H9 (cell line): ENCODE measurements around the gene ZNF700. TPM values are rescaled to one million over a fixed set of nuclear protein-coding genes. Genes with fewer than 3 reads are reported as not detected.
"Not testable (repeated sequence)": the region's sequence is repeated elsewhere in the genome, so short reads cannot be mapped to it uniquely, and the experiment has no call there.

Experiments used
- DNase-seq: peaks from one replicate; pipeline ENCODE4 v3.0.0-alpha.2; 2017
- H2AFZ ChIP-seq: one replicate; pipeline ENCODE4 v1.6.1; 2013; ENCODE audit warnings: mild to moderate bottlenecking, low read length, control low read depth, moderate library complexity
- H2AK5ac ChIP-seq: 2 replicates; pipeline ENCODE4 v1.6.1; 2013; ENCODE audit warnings: low read length, control low read depth, mixed read lengths; ENCODE audit not compliant: insufficient read length
- H2BK120ac ChIP-seq: one replicate; pipeline ENCODE4 v1.6.1; 2013; ENCODE audit warnings: low read depth, mild to moderate bottlenecking, low read length, control low read depth, inconsistent platforms; ENCODE audit not compliant: poor library complexity, severe bottlenecking
- H2BK12ac ChIP-seq: 2 replicates; pipeline ENCODE4 v1.6.1; 2013; ENCODE audit warnings: low read length, control low read depth, mixed read lengths, low read depth; ENCODE audit not compliant: insufficient read length
- H2BK15ac ChIP-seq: 2 replicates; pipeline ENCODE4 v1.6.1; 2013; ENCODE audit warnings: low read depth, low read length, control low read depth
- H2BK20ac ChIP-seq: one replicate; pipeline ENCODE4 v1.6.1; 2013; ENCODE audit warnings: low read depth, mild to moderate bottlenecking, low read length, control low read depth, inconsistent platforms; ENCODE audit not compliant: poor library complexity, severe bottlenecking
- H2BK5ac ChIP-seq: 2 replicates; pipeline ENCODE4 v1.6.1; 2013; ENCODE audit warnings: low read length, control low read depth, mixed read lengths; ENCODE audit not compliant: insufficient read length
- H3K14ac ChIP-seq: 2 replicates; pipeline ENCODE4 v1.6.1; 2013; ENCODE audit warnings: low read length, control low read depth; ENCODE audit not compliant: insufficient read depth
- H3K18ac ChIP-seq: 2 replicates; pipeline ENCODE4 v1.6.1; 2013; ENCODE audit warnings: low read depth, mild to moderate bottlenecking, mixed read lengths, low read length, control low read depth; ENCODE audit not compliant: insufficient read length
- H3K23ac ChIP-seq: 2 replicates; pipeline ENCODE4 v1.6.1; 2013; ENCODE audit warnings: low read length, control low read depth, mixed read lengths, low read depth; ENCODE audit not compliant: insufficient read length
- H3K23me2 ChIP-seq: 2 replicates; pipeline ENCODE4 v1.6.1; 2013; ENCODE audit warnings: low read depth, mild to moderate bottlenecking, mixed read lengths, low read length, control low read depth; ENCODE audit not compliant: insufficient read length, poor library complexity, severe bottlenecking
- H3K27ac ChIP-seq: 2 replicates; pipeline ENCODE4 v1.5.1; 2013; ENCODE audit warnings: low read length, control low read depth, mixed read lengths, low read depth; ENCODE audit not compliant: insufficient read length
- H3K27me3 ChIP-seq: 2 replicates; pipeline ENCODE4 v1.6.1; 2013; ENCODE audit warnings: low read length, control low read depth, inconsistent platforms; ENCODE audit not compliant: insufficient read depth
- H3K4ac ChIP-seq: 2 replicates; pipeline ENCODE4 v1.6.1; 2013; ENCODE audit warnings: low read depth, mild to moderate bottlenecking, control low read depth, inconsistent platforms, low read length, moderate library complexity
- H3K4me1 ChIP-seq: 2 replicates; pipeline ENCODE4 v1.6.1; 2013; ENCODE audit warnings: low read length, control low read depth, inconsistent platforms; ENCODE audit not compliant: insufficient read depth
- H3K4me2 ChIP-seq: 2 replicates; pipeline ENCODE4 v1.6.1; 2013; ENCODE audit warnings: low read length, control low read depth, mixed read lengths; ENCODE audit not compliant: insufficient read length, insufficient read depth
- H3K56ac ChIP-seq: 2 replicates; pipeline ENCODE4 v1.6.1; 2013; ENCODE audit warnings: low read depth, mild to moderate bottlenecking, mixed read lengths, low read length, control low read depth; ENCODE audit not compliant: insufficient read length
- H3K79me1 ChIP-seq: 2 replicates; pipeline ENCODE4 v1.6.1; 2013; ENCODE audit warnings: low read depth, mild to moderate bottlenecking, moderate library complexity, low read length, control low read depth, inconsistent platforms; ENCODE audit not compliant: insufficient read depth, poor library complexity, severe bottlenecking
- H3K79me2 ChIP-seq: 2 replicates; pipeline ENCODE4 v1.6.1; 2013; ENCODE audit warnings: low read length, control low read depth, inconsistent platforms; ENCODE audit not compliant: insufficient read depth
- H3K9ac ChIP-seq: 2 replicates; pipeline ENCODE4 v1.6.1; 2013; ENCODE audit warnings: low read length, control low read depth, mixed read lengths; ENCODE audit not compliant: insufficient read length; ENCODE audit errors: extremely low read depth
- H3K9me3 ChIP-seq: one replicate; pipeline ENCODE4 v1.6.1; 2013; ENCODE audit warnings: low read depth, low read length, inconsistent platforms; ENCODE audit not compliant: control insufficient read depth
- H3T11ph ChIP-seq: one replicate; pipeline ENCODE4 v1.6.1; 2013; ENCODE audit warnings: mild to moderate bottlenecking, low read length, control low read depth, inconsistent platforms
- H4K20me1 ChIP-seq: one replicate; pipeline ENCODE4 v1.6.1; 2013; ENCODE audit not compliant: control insufficient read depth, insufficient read length, insufficient read depth
- H4K5ac ChIP-seq: 2 replicates; pipeline ENCODE4 v1.6.1; 2013; ENCODE audit warnings: low read depth, mild to moderate bottlenecking, mixed read lengths, low read length, control low read depth; ENCODE audit not compliant: insufficient read length
- H4K8ac ChIP-seq: replicated peaks from 2 replicates; pipeline ENCODE4 v1.6.1; 2013; ENCODE audit warnings: low read length, control low read depth, mixed read lengths, low read depth; ENCODE audit not compliant: insufficient read length
- H4K91ac ChIP-seq: 2 replicates; pipeline ENCODE4 v1.6.1; 2013; ENCODE audit warnings: low read depth, mild to moderate bottlenecking, moderate library complexity, mixed read lengths, low read length, control low read depth; ENCODE audit not compliant: insufficient read length
- H3K27ac Mint-ChIP-seq, 3 experiments: 2 replicates in 2 of 3; 3 replicates in 1 of 3; pipeline ENCODE4 v1.8.0; 2020 to 2021; ENCODE audit warnings: mixed read lengths in 3 of 3, mild to moderate bottlenecking in 1 of 3, moderate library complexity in 1 of 3
- H3K27me3 Mint-ChIP-seq: 2 replicates; pipeline ENCODE4 v1.8.0; 2021; ENCODE audit warnings: low read depth, mild to moderate bottlenecking, moderate library complexity, mixed read lengths
- H3K36me3 Mint-ChIP-seq, 3 experiments: 2 replicates in 2 of 3; 3 replicates in 1 of 3; pipeline ENCODE4 v1.8.0; 2020 to 2021; ENCODE audit warnings: low read depth in 3 of 3, mixed read lengths in 3 of 3; ENCODE audit not compliant: insufficient read depth in 1 of 3
- H3K4me1 Mint-ChIP-seq, 2 experiments: 2 replicates each; pipeline ENCODE4 v1.8.0; 2020; ENCODE audit warnings: mixed read lengths in 2 of 2
- H3K4me3 Mint-ChIP-seq, 2 experiments: 2 replicates in 1 of 2; 3 replicates in 1 of 2; pipeline ENCODE4 v1.8.0; 2020 to 2021; ENCODE audit warnings: mild to moderate bottlenecking in 2 of 2, mixed read lengths in 2 of 2, moderate library complexity in 1 of 2
- H3K9me3 Mint-ChIP-seq, 2 experiments: 2 replicates in 1 of 2; 3 replicates in 1 of 2; pipeline ENCODE4 v1.8.0; 2020; ENCODE audit warnings: mild to moderate bottlenecking in 2 of 2, mixed read lengths in 2 of 2, moderate library complexity in 1 of 2
- CTCF ChIP-seq: fragments of 200-600 bp; sonication (generic); conservative IDR thresholded peaks from 3 replicates; pipeline ENCODE4 v1.8.0; 2021; ENCODE audit warnings: antibody characterized with exemption, mild to moderate bottlenecking
- WGBS: extraction: QIAGEN DNeasy Blood & Tissue Kit; methylation state at CpG from one replicate; pipeline ENCODE4 v1.1.7; 2013; ENCODE audit warnings: missing lambda C conversion rate, low lambda C conversion rate, mixed read lengths; ENCODE audit not compliant: insufficient read length; ENCODE audit errors: extremely low coverage; 5-methylcytosine and 5-hydroxymethylcytosine counted together
- total RNA-seq: library from RNA; stranded (reverse); gene quantifications from 2 replicates; pipeline ENCODE4 v1.2.1, GENCODE V29; 2021

ZNF700 gene
- total RNA-seq, 1 experiment from 2014 or later = 9.9 TPM

- Histone ChIP-seq H4K5ac (no peak overlapping the region), H3K4me2 (no peak overlapping the region), H2AK5ac (no peak overlapping the region), H2BK15ac (no peak overlapping the region), H3K27me3 (no peaks in the 10 kb centered on the region), H3K23me2 (peaks cover 12% of the 10 kb centered on the region), H2BK120ac (no peak overlapping the region), H3K79me2 (no peaks in the 10 kb centered on the region), H4K91ac (no peak overlapping the region), H3K9ac (no peak overlapping the region), H3K9me3 (no peaks in the 10 kb centered on the region), H3K27ac (no peak overlapping the region), H2BK20ac (no peak overlapping the region), H3K4me1 (no peaks in the 10 kb centered on the region; the same call in 1 of the 2 replicates), H3K23ac (no peak overlapping the region), H4K20me1 (no peaks in the 10 kb centered on the region), H3T11ph (no peak overlapping the region), H3K4ac (no peak overlapping the region), H2BK12ac (no peak overlapping the region), H3K79me1 (peaks cover 6% of the 10 kb centered on the region), H3K14ac (no peak overlapping the region), H4K8ac (no peak overlapping the region), H3K18ac (no peak overlapping the region), H2BK5ac (no peak overlapping the region), H3K56ac (no peak overlapping the region), H2AFZ (no peak overlapping the region)
- peaks cover 11% of the 10 kb centered on the region for H3K27me3 Mint-ChIP-seq
- no CpG with 5 or more reads among the region's 6 CpGs for WGBS
- no peak overlapping the region for H3K4me3 Mint-ChIP-seq
- peaks cover 9 to 20% (median 12%) of the 10 kb centered on the region in 3 experiments for H3K36me3 Mint-ChIP-seq
- no peak for TF ChIP-seq CTCF
- peaks cover 20 to 25% of the 10 kb centered on the region in 2 experiments for H3K4me1 Mint-ChIP-seq
- no peak overlapping the region for H3K27ac Mint-ChIP-seq
- no peak for DNase-seq
- H3K9me3 Mint-ChIP-seq = peaks cover 30 to 44% of the 10 kb centered on the region in 2 experiments
Measured at GRCh38 chr19:11921852-11922495, 2.9 kb upstream of the ZNF700 start.

GRCh38 chr19:11925651-11926187 lies 812 bp downstream of the ZNF700 start:
- not testable (repeated sequence) for H3K4me1 ChIP-seq, H4K91ac ChIP-seq, H4K8ac ChIP-seq, H2BK20ac ChIP-seq, DNase-seq, H2BK12ac ChIP-seq, H4K5ac ChIP-seq, H3K23ac ChIP-seq, H3K27me3 ChIP-seq, H3K27ac ChIP-seq, H2AK5ac ChIP-seq, H3K9me3 ChIP-seq, H2BK15ac ChIP-seq, H2AFZ ChIP-seq, H3K79me2 ChIP-seq, H3T11ph ChIP-seq, H4K20me1 ChIP-seq, H3K4ac ChIP-seq, H3K56ac ChIP-seq
- H3K79me1 ChIP-seq = peaks cover 10% of the 10 kb centered on the region
- H3K4me2 ChIP-seq = peak overlapping the region; percentile 75
- peak overlapping the region in 2 of 3 experiments; percentile 1 to 82; a peak in 3 of 7 replicates for H3K27ac Mint-ChIP-seq
- peaks cover 12% of the 10 kb centered on the region for H3K23me2 ChIP-seq
- H3K4me3 Mint-ChIP-seq = peak overlapping the region; percentile 96 to 97
- H3K4me1 Mint-ChIP-seq = peaks cover 20 to 25% of the 10 kb centered on the region in 2 experiments
- H2BK5ac ChIP-seq = peak overlapping the region; percentile 95
- H3K27me3 Mint-ChIP-seq = peaks cover 11% of the 10 kb centered on the region
- H3K14ac ChIP-seq = peak overlapping the region; percentile 99
- H3K18ac ChIP-seq = peak overlapping the region; percentile 97
- H3K36me3 Mint-ChIP-seq = peaks cover 5 to 42% (median 37%) of the 10 kb centered on the region in 3 experiments
- H3K9me3 Mint-ChIP-seq = peaks cover 8 to 44% of the 10 kb centered on the region in 2 experiments; a peak in 4 of 5 replicates
- peak overlapping the region; percentile 48 for H2BK120ac ChIP-seq
- H3K9ac ChIP-seq = peak overlapping the region; percentile 94
- no CpG with 5 or more reads among the region's 10 CpGs for WGBS
